Lower leg skin (tissue), 4 donors: ENCODE results near the gene SLC66A1. TPM values are rescaled to one million over a fixed set of nuclear protein-coding genes. Genes with fewer than 3 reads are reported as not detected.

ENCODE experiments used
- DNase-seq, 2 donors: peaks; one replicate each; pipeline ENCODE4 v3.0.0-alpha.2; 2019; ENCODE audit warnings: low spot score in 2 of 2
- H3K4me3 ChIP-seq: fragments of 200-600 bp; sonication (generic); 2 replicates; pipeline ENCODE4 v1.5.1; 2017; ENCODE audit warnings: mild to moderate bottlenecking, low read depth; ENCODE audit not compliant: poor library complexity, severe bottlenecking
- POLR2A ChIP-seq, 2 donors: fragments of 450-650 bp; IDR thresholded peaks; one replicate each; pipeline ENCODE4 v1.6.1; 2016 to 2017; ENCODE audit warnings: antibody characterized with exemption in 2 of 2, mild to moderate bottlenecking in 1 of 2, moderate library complexity in 1 of 2
- WGBS, 2 donors: methylation state at CpG; one replicate each; pipeline ENCODE4 v1.1.5; 2018; 5-methylcytosine and 5-hydroxymethylcytosine counted together
- intact Hi-C: fragments of 100-400 bp; cut with DNase I; formaldehyde crosslinking; loops from one replicate; pipeline ENCODE4 v1.15.0; 2023; ENCODE audit warnings: low total_unique reads
- total RNA-seq, 4 donors: library from RNA; depleted of rRNA; stranded (reverse); fragments of >200 nt; gene quantifications; one replicate each; pipeline ENCODE4 v1.1.0, GENCODE V29; 2016
- TF ChIP-seq, protein P1 (sequence below), 3 donors: fragments of 450-650 bp; IDR thresholded peaks; one replicate each; pipeline ENCODE4 v1.5.1; 2016; ENCODE audit warnings: antibody characterized with exemption in 3 of 3, mild to moderate bottlenecking in 3 of 3, moderate library complexity in 2 of 3

Gene SLC66A1
- total RNA-seq, 4 donors from 2014 or later: 17.9 to 22.4 (median 19.5) TPM

DNA sequence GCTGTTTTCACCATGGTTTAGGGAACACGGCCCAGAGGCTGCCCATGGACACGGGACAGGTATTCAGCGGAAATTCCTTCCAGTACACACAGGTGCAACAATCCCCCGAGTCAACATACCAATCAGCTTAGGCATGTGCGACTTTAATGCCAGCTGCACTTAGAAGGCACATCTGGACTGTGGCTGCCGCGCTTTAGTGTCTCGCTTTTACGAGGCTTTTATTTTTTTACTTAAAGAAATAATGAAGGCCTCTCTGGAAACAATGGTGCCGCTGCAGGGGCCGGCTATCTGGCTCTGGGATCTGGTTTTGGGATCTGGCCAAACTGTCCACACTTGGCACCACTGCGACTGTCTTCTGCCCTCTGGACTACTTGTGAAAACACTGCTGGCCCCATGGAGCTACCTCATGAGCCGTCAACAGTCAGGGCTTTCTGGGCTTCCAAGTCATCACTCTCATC, 55.5 kb downstream of the SLC66A1 start:
- 25 to 44% methylated on average over 13 of the region's 13 CpGs for WGBS, 2 donors
- intact Hi-C loops: no loop called here
- H3K4me3 ChIP-seq: no peak overlapping the region

DNA sequence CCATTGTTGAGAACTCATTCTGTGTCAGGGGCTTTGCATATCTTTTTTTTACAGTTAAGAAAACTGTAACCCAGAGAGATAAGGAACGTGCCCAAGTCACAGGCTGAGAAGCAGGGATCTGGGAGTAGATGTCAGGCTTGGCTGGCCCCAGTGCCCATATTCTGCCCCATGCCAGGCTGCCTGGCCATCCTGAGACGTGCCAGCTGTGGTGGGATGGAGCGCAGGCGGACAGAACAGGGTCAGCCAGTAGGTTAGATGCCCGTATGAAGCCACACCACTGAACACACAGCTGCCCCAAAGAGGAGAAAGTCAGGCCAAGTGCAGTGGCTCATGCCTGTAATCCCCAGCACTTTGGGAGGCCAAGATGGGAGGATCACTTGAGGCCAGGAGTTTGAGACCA, 55.9 kb downstream of the SLC66A1 start:
- no peak for TF ChIP-seq POLR2A (IDR thresholded peaks at IDR 0.05)
- TF ChIP-seq, protein P1, sequence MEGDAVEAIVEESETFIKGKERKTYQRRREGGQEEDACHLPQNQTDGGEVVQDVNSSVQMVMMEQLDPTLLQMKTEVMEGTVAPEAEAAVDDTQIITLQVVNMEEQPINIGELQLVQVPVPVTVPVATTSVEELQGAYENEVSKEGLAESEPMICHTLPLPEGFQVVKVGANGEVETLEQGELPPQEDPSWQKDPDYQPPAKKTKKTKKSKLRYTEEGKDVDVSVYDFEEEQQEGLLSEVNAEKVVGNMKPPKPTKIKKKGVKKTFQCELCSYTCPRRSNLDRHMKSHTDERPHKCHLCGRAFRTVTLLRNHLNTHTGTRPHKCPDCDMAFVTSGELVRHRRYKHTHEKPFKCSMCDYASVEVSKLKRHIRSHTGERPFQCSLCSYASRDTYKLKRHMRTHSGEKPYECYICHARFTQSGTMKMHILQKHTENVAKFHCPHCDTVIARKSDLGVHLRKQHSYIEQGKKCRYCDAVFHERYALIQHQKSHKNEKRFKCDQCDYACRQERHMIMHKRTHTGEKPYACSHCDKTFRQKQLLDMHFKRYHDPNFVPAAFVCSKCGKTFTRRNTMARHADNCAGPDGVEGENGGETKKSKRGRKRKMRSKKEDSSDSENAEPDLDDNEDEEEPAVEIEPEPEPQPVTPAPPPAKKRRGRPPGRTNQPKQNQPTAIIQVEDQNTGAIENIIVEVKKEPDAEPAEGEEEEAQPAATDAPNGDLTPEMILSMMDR (IDR thresholded peaks at IDR 0.05): no peak
- H3K4me3 ChIP-seq: no peak overlapping the region
- intact Hi-C loops: no loop called here
- no peak for DNase-seq
- 80 to 90% methylated on average over 5 of the region's 5 CpGs for WGBS, 2 donors

More for the DNA sequence above, 55.5 kb downstream of the SLC66A1 start:
- DNase-seq: no peak
- no peak for TF ChIP-seq POLR2A (IDR thresholded peaks at IDR 0.05)
- TF ChIP-seq, protein P1 (IDR thresholded peaks at IDR 0.05): no peak

DNA sequence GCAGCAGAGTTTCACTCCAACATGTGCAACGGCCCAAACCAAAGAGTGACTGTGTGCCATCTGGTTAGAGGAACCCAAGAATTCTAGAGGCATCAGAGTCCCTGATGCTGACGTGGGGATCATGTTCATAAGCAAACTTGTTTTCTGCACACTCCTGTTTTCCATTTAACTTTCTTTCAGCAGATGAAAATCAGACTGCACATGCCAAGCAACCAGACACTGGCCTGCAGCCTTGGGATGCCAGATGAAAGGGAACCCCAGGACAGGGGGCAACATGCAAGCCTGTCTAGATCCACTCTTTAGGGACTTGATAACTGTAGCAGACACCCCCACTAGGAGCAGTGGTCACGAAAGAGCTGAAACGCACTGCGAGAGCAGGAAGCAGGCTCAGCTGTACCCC, 56.8 kb downstream of the SLC66A1 start:
- no peak for DNase-seq
- 56 to 59% methylated on average over 5 of the region's 5 CpGs for WGBS, 2 donors
- H3K4me3 ChIP-seq: no peak overlapping the region
- no peak for TF ChIP-seq POLR2A (IDR thresholded peaks at IDR 0.05)
- TF ChIP-seq, protein P1 (IDR thresholded peaks at IDR 0.05): no peak
- intact Hi-C loops: no loop called here

DNA sequence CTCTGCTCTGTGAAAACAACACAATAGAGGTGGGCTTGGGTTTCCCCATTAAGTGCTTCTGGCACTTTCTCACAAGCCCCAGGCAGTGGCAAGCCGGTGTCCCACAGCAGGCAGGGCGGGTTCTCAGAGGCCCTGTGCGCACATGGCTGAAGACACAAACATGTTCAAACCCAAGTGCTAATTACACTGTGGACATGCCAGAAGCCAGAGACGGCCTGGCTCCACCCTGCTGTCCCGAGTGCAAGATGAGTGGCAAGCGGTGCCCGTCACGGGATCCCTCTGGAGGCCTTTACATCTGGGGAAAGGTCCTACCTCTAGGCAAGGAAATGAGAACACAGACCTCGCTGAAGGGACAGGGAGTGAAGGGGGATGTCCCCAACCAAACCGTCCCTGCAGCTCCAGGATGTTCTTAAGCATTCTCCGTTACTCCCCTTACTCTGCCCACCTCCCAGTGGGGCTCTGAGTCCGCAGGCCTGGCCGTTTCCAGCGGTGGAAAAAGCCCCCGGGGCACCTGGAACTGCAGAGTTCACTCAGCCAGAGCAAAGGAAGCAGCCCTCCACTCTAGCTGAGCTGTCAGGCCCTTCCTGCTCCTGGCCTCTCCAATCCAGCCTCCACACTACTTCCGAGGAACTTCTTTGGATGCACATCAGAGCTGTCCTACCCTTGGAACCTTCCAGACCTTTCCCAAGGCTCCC, 57.4 kb downstream of the SLC66A1 start:
- no peak overlapping the region for H3K4me3 ChIP-seq
- no peak for DNase-seq
- intact Hi-C loops: no loop called here
- 37 to 38% methylated on average over 16 of the region's 16 CpGs for WGBS, 2 donors
- no peak for TF ChIP-seq POLR2A (IDR thresholded peaks at IDR 0.05)
- TF ChIP-seq, protein P1 (IDR thresholded peaks at IDR 0.05): no peak

DNA sequence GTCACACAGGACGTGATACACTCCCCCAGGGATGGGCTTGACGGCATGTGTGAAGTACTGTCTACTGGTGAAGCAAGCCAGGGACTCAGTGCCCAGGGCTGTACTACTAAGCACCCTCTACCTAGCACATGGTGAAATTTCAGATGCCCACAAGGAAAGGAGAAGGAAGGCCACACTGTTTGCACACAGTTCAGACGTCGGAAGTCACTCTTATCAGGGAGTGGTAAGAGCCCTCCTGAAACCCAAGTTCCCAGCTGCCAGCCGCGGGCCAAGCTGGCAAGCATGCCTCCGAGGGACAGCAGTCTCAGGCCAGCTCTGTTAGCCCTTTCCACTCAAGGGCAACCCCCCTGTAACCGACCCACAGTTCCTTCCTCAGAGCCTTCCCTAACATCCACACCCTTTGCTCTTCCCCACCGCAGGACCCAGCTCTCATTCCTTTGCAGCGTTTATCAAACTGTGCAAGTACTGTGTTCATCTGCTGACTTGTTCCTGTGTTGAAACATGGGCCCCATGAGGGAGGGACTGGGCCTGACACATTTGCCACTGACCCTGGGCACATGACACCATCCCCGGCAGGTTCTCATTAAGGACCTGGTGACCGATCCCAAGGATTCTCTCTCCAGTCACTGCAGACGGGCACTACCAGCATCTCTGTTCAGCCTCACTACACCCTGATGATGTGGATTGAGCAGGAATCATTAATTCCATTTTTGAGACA, 58.5 kb downstream of the SLC66A1 start:
- 77 to 81% methylated on average over 13 of the region's 13 CpGs for WGBS, 2 donors
- H3K4me3 ChIP-seq: no peak overlapping the region
- DNase-seq: no peak
- intact Hi-C loops: no loop called here
- TF ChIP-seq POLR2A (IDR thresholded peaks at IDR 0.05): no peak
- TF ChIP-seq, protein P1 (IDR thresholded peaks at IDR 0.05): no peak
